ENCODE data around the gene OTUB1.

DNA sequence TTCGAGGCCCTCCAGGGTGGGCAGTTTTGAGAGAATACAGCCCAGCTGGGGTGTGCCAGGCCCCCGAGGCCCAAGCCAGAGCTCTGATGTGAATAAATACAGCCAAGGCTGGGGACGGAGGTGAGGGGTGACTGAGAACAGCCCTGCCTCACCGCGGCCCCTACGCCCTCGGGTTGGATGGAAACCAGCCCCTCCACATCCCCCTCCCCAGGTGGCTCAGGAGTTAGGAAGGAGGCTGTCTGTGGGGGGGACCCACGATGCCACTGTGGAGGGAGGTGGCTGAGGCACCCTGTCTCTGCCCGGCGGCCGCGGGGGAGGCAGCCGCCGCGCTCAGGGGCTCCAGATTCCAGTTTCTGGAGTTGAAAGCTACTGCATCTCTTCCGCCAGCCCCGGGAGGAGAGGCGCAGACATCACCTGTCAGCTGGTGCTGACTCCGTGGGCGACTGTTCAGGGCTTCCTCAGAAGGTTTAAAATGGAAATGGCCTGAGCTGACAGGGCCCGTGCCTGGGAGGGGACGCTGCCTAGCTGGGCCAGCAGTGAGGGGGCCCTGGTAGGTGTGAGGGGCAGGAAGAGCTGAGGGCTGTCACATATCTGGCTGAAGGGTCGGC is 50.9 kb downstream of the OTUB1 start:
- TF ChIP-seq, protein P1, sequence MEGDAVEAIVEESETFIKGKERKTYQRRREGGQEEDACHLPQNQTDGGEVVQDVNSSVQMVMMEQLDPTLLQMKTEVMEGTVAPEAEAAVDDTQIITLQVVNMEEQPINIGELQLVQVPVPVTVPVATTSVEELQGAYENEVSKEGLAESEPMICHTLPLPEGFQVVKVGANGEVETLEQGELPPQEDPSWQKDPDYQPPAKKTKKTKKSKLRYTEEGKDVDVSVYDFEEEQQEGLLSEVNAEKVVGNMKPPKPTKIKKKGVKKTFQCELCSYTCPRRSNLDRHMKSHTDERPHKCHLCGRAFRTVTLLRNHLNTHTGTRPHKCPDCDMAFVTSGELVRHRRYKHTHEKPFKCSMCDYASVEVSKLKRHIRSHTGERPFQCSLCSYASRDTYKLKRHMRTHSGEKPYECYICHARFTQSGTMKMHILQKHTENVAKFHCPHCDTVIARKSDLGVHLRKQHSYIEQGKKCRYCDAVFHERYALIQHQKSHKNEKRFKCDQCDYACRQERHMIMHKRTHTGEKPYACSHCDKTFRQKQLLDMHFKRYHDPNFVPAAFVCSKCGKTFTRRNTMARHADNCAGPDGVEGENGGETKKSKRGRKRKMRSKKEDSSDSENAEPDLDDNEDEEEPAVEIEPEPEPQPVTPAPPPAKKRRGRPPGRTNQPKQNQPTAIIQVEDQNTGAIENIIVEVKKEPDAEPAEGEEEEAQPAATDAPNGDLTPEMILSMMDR (IDR thresholded peaks at IDR 0.05) = no peak
- no peak for TF ChIP-seq POLR2A (IDR thresholded peaks at IDR 0.05)

Measured in heart left ventricle (tissue), 13 donors.